SK-N-SH (cell line): ENCODE results near the gene PCDHGC4. TPM values are rescaled to one million over a fixed set of nuclear protein-coding genes. Genes with fewer than 3 reads are reported as not detected.

Source experiments
- CTCF ChIA-PET: fragments of 300-600, 350-600 bp; formaldehyde crosslinking; extraction: SDS; loops from one replicate; lab custom pipeline; 2021; lab: Yijun Ruan, JAX
- POLR2A ChIA-PET: fragments of 350-600 bp; sonication (Branson Sonifier 250); formaldehyde crosslinking; extraction: SDS; loops from one replicate; lab custom pipeline; 2020; ENCODE audit warnings: antibody characterized with exemption, inconsistent platforms; lab: Yijun Ruan, JAX
- DNase-seq: peaks from one replicate; pipeline ENCODE4 v3.0.0; 2012
- H2AFZ ChIP-seq: fragments of 200-600 bp; sonication (generic); 2 replicates; pipeline ENCODE4 v1.8.1; 2016; ENCODE audit warnings: antibody characterized with exemption, mild to moderate bottlenecking, low read depth
- H3F3A ChIP-seq: fragments of 200-600 bp; sonication (generic); replicated peaks from 2 replicates; pipeline ENCODE3; 2016; ENCODE audit warnings: antibody characterized with exemption, mild to moderate bottlenecking; ENCODE audit not compliant: insufficient read depth
- H3K27ac ChIP-seq, 2 experiments: fragments of 200-500 bp in 1 of 2; fragments of 200-600 bp in 1 of 2; sonication (Bioruptor generic) in 1 of 2; sonication (generic), shearing (Covaris generic) in 1 of 2; 2 replicates each; pipeline versions ENCODE4 v1.5.1 to v1.6.1; 2014 to 2016; ENCODE audit warnings: low read depth in 2 of 2, inconsistent platforms in 1 of 2, low read length in 1 of 2, mild to moderate bottlenecking in 1 of 2, mixed read lengths in 1 of 2
- H3K27me3 ChIP-seq: fragments of 200-600 bp; sonication (generic), shearing (Covaris generic); 2 replicates; pipeline ENCODE4 v1.6.1; 2016; ENCODE audit warnings: mixed run types; ENCODE audit not compliant: insufficient read depth
- H3K36me3 ChIP-seq, 2 experiments: fragments of 200-500 bp in 1 of 2; fragments of 200-600 bp in 1 of 2; sonication (Bioruptor generic) in 1 of 2; sonication (generic) in 1 of 2; replicated peaks in 1 of 2; 2 replicates each; pipeline versions ENCODE3 to v1.5.1; 2014 to 2016; ENCODE audit warnings: low read length in 1 of 2, mild to moderate bottlenecking in 1 of 2; ENCODE audit not compliant: insufficient read depth in 2 of 2, control insufficient read depth in 1 of 2
- H3K4me1 ChIP-seq, 2 experiments: fragments of 200-500 bp in 1 of 2; fragments of 200-600 bp in 1 of 2; sonication (Bioruptor generic) in 1 of 2; sonication (generic), shearing (Covaris generic) in 1 of 2; 2 replicates each; pipeline versions ENCODE4 v1.5.1 to v1.6.1; 2014 to 2016; ENCODE audit warnings: low read depth in 1 of 2, low read length in 1 of 2, mixed run types in 1 of 2; ENCODE audit not compliant: insufficient read depth in 2 of 2, control insufficient read depth in 1 of 2
- H3K4me2 ChIP-seq: fragments of 200-600 bp; sonication (generic), shearing (Covaris generic); 2 replicates; pipeline ENCODE4 v1.6.1; 2017; ENCODE audit warnings: mixed run types
- H3K4me3 ChIP-seq, 2 experiments: fragments of 200-500 bp in 1 of 2; fragments of 200-600 bp in 1 of 2; sonication (Bioruptor generic) in 1 of 2; sonication (generic), shearing (Covaris generic) in 1 of 2; 2 replicates each; pipeline versions ENCODE4 v1.5.1 to v1.8.1; 2014 to 2016; ENCODE audit warnings: low read depth in 2 of 2, inconsistent platforms in 1 of 2, low read length in 1 of 2, mild to moderate bottlenecking in 1 of 2, mixed read lengths in 1 of 2, moderate library complexity in 1 of 2
- H3K79me2 ChIP-seq: fragments of 200-600 bp; sonication (generic); 2 replicates; pipeline ENCODE4 v1.8.1; 2017; ENCODE audit warnings: mild to moderate bottlenecking; ENCODE audit not compliant: insufficient read depth
- H3K9ac ChIP-seq: fragments of 200-600 bp; sonication (generic); 2 replicates; pipeline ENCODE4 v1.6.1; 2017; ENCODE audit warnings: mixed run types
- H3K9me2 ChIP-seq: fragments of 200-600 bp; sonication (generic); 2 replicates; pipeline ENCODE4 v1.6.1; 2017; ENCODE audit warnings: mixed run types
- H3K9me3 ChIP-seq: fragments of 200-600 bp; sonication (generic); 2 replicates; pipeline ENCODE4 v1.6.1; 2017; ENCODE audit warnings: mixed run types, mild to moderate bottlenecking, moderate library complexity
- H4K20me1 ChIP-seq: fragments of 200-600 bp; sonication (generic); 2 replicates; pipeline ENCODE4 v1.6.1; 2017; ENCODE audit warnings: mild to moderate bottlenecking, mixed run types; ENCODE audit not compliant: insufficient read depth
- CTCF ChIP-seq: fragments of 200-600 bp; sonication (generic); IDR thresholded peaks from 2 replicates; pipeline ENCODE4 v1.6.1; 2017; ENCODE audit warnings: antibody characterized with exemption, mild to moderate bottlenecking, moderate library complexity
- ELF1 ChIP-seq: IDR thresholded peaks from 2 replicates; pipeline ENCODE4 v1.4.0; 2012
- EP300 ChIP-seq, 2 experiments: IDR thresholded peaks; 2 replicates each; pipeline versions ENCODE4 v1.4.0 to v1.6.1; 2012; ENCODE audit warnings: borderline replicate concordance in 1 of 2, low read depth in 1 of 2, low read length in 1 of 2
- FOSL2 ChIP-seq: IDR thresholded peaks from 2 replicates; pipeline ENCODE4 v1.4.0; 2012; ENCODE audit warnings: low read depth, mild to moderate bottlenecking, moderate library complexity, borderline replicate concordance
- FOXM1 ChIP-seq: IDR thresholded peaks from 2 replicates; pipeline ENCODE4 v1.4.0; 2012; ENCODE audit warnings: low read depth, mild to moderate bottlenecking
- GABPA ChIP-seq: IDR thresholded peaks from 2 replicates; pipeline ENCODE4 v1.4.0; 2012; ENCODE audit warnings: low read depth, mild to moderate bottlenecking
- GATA2 ChIP-seq: sonication (generic); formaldehyde crosslinking; IDR thresholded peaks from 2 replicates; pipeline ENCODE4 v1.5.0; 2020; ENCODE audit warnings: mild to moderate bottlenecking, missing genetic modification reagents
- JUND ChIP-seq: IDR thresholded peaks from 2 replicates; pipeline ENCODE4 v1.4.0; 2012
- NRF1 ChIP-seq: IDR thresholded peaks from 2 replicates; pipeline ENCODE4 v1.6.1; 2012; ENCODE audit warnings: low read depth, mild to moderate bottlenecking, low read length
- PBX3 ChIP-seq: IDR thresholded peaks from 2 replicates; pipeline ENCODE4; 2012
- POLR2AphosphoS5 ChIP-seq: IDR thresholded peaks from 2 replicates; pipeline ENCODE4 v1.6.1; 2012; ENCODE audit warnings: low read depth, low read length
- RAD21 ChIP-seq: IDR thresholded peaks from 2 replicates; pipeline ENCODE4 v1.6.1; 2012; ENCODE audit warnings: mild to moderate bottlenecking, low read length
- REST ChIP-seq: IDR thresholded peaks from 2 replicates; pipeline ENCODE4 v1.6.1; 2012; ENCODE audit warnings: mild to moderate bottlenecking, low read depth, low read length, moderate library complexity
- RFX5 ChIP-seq: IDR thresholded peaks from 2 replicates; pipeline ENCODE4 v1.6.1; 2012; ENCODE audit warnings: mild to moderate bottlenecking, improper control_type of control experiment, low read length
- SIN3A ChIP-seq: IDR thresholded peaks from 2 replicates; pipeline ENCODE4 v1.6.1; 2012; ENCODE audit warnings: low read depth, mild to moderate bottlenecking, low read length, moderate library complexity, borderline replicate concordance
- SMC3 ChIP-seq: IDR thresholded peaks from 2 replicates; pipeline ENCODE4 v1.6.1; 2012; ENCODE audit warnings: low read depth, low read length, improper control_type of control experiment
- TAF1 ChIP-seq: IDR thresholded peaks from 2 replicates; pipeline ENCODE4 v1.6.1; 2012; ENCODE audit warnings: low read depth, mild to moderate bottlenecking, low read length, moderate library complexity, borderline replicate concordance
- TEAD4 ChIP-seq: IDR thresholded peaks from 2 replicates; pipeline ENCODE4 v1.4.0; 2012; ENCODE audit warnings: mild to moderate bottlenecking, borderline replicate concordance; ENCODE audit not compliant: insufficient read depth
- YY1 ChIP-seq: IDR thresholded peaks from 2 replicates; pipeline ENCODE4 v1.4.0; 2012; ENCODE audit warnings: low read depth, mild to moderate bottlenecking
- WGBS: methylation state at CpG from one replicate; pipeline ENCODE4 v1.1.6; 2017; ENCODE audit warnings: low lambda C conversion rate; 5-methylcytosine and 5-hydroxymethylcytosine counted together
- polyA plus RNA-seq, 3 experiments: library from polyadenylated mRNA; depleted of rRNA; stranded (reverse); fragments of >200 nt; gene quantifications; 2 replicates each; pipeline ENCODE4 v1.2.3, GENCODE V29; 2012
- TF ChIP-seq, protein P1 (sequence below): fragments of 150-350 bp; IDR thresholded peaks from 2 replicates; pipeline ENCODE4 v1.6.1; 2016; ENCODE audit warnings: mild to moderate bottlenecking, low read depth, low read length

PCDHGC4 gene
- polyA plus RNA-seq, 1 of the 3 experiments (the other 2 are of a cell fraction) = 0.53 TPM

- DNase-seq = no peak
- H3K79me2 ChIP-seq = peaks cover 88% of the 10 kb centered on the region
- peaks cover 30 to 42% of the 10 kb centered on the region in 2 experiments for H3K4me1 ChIP-seq
- H3K9me2 ChIP-seq = no peaks in the 10 kb centered on the region
- no peak overlapping the region for H3K4me2 ChIP-seq
- WGBS = no CpG with 5 or more reads among the region's 9 CpGs
- H4K20me1 ChIP-seq = peaks cover 57% of the 10 kb centered on the region; the same call in 1 of the 2 replicates
- ChIA-PET CTCF (interaction anchor here (0.6 to 7.9 kb wide), 9 partner anchors 8 to 103 kb away, joined by 3 to 75 read pairs (median 13); partner anchors contain the start of genes PCDHGA7 and PCDHGC3), POLR2A (interaction anchor here (0.8 to 3.3 kb wide), 5 partner anchors 10 to 71 kb away, joined by 3 to 14 read pairs (median 6); partner anchors contain the start of gene PCDHGC3)
- TF ChIP-seq FOSL2 (no peak), GABPA (no peak), EP300 (IDR thresholded peaks at IDR 0.05; ENCODE audit: borderline replicate concordance in 1 of 2, low read depth in 1 of 2, low read length in 1 of 2) (no peak), YY1 (no peak), GATA2 (CRISPR knock-in tag) (no peak), TEAD4 (no peak), CTCF (no peak), RFX5 (no peak), SIN3A (no peak), PBX3 (no peak), JUND (no peak)
- TF ChIP-seq, protein P1, sequence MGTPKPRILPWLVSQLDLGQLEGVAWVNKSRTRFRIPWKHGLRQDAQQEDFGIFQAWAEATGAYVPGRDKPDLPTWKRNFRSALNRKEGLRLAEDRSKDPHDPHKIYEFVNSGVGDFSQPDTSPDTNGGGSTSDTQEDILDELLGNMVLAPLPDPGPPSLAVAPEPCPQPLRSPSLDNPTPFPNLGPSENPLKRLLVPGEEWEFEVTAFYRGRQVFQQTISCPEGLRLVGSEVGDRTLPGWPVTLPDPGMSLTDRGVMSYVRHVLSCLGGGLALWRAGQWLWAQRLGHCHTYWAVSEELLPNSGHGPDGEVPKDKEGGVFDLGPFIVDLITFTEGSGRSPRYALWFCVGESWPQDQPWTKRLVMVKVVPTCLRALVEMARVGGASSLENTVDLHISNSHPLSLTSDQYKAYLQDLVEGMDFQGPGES = no peak
- H3F3A ChIP-seq = peaks cover 9% of the 10 kb centered on the region
- H3K36me3 ChIP-seq = peaks cover 26 to 43% of the 10 kb centered on the region in 2 experiments
- H3K4me3 ChIP-seq = no peak overlapping the region
- H3K9ac ChIP-seq = no peak overlapping the region
- H3K27me3 ChIP-seq = no peaks in the 10 kb centered on the region
- no peak overlapping the region for H2AFZ ChIP-seq
- no peak overlapping the region for H3K27ac ChIP-seq
- H3K9me3 ChIP-seq = no peaks in the 10 kb centered on the region
These were observed 1.3 kb downstream of the PCDHGC4 start for GRCh38 chr5:141486091-141486490.

GRCh38 chr5:141487131-141487530 is 2.3 kb downstream of the PCDHGC4 start:
- H3K4me2 ChIP-seq = no peak overlapping the region
- 87% methylated on average over 6 of the region's 7 CpGs for WGBS
- ChIA-PET POLR2A (interaction anchor here (0.6 kb wide), 1 partner anchor 9 kb away, joined by 4 read pairs; no protein-coding TSS in a partner anchor), CTCF (interaction anchor here (0.6 to 7.9 kb wide), 5 partner anchors 9 to 77 kb away, joined by 3 to 75 read pairs (median 4); no protein-coding TSS in a partner anchor)
- H4K20me1 ChIP-seq = peaks cover 52% of the 10 kb centered on the region; the same call in 1 of the 2 replicates
- H3F3A ChIP-seq = peaks cover 9% of the 10 kb centered on the region
- H3K9ac ChIP-seq = no peak overlapping the region
- no peak overlapping the region for H2AFZ ChIP-seq
- H3K36me3 ChIP-seq = peaks cover 21 to 53% of the 10 kb centered on the region in 2 experiments
- H3K9me3 ChIP-seq = no peaks in the 10 kb centered on the region
- peaks cover 30 to 42% of the 10 kb centered on the region in 2 experiments for H3K4me1 ChIP-seq
- H3K27ac ChIP-seq = peak overlapping the region in 1 of 2 experiments; percentile 75; a peak in 2 of 4 replicates
- H3K79me2 ChIP-seq = peaks cover 88% of the 10 kb centered on the region
- H3K27me3 ChIP-seq = no peaks in the 10 kb centered on the region
- no peak overlapping the region for H3K4me3 ChIP-seq
- no peaks in the 10 kb centered on the region for H3K9me2 ChIP-seq
- no peak for DNase-seq
- no peak for TF ChIP-seq TEAD4
- no peak for TF ChIP-seq SMC3
- TF ChIP-seq FOXM1 = no peak
- no peak for TF ChIP-seq EP300 (IDR thresholded peaks at IDR 0.05; ENCODE audit: borderline replicate concordance in 1 of 2, low read depth in 1 of 2, low read length in 1 of 2)
- no peak for TF ChIP-seq RAD21
- no peak for TF ChIP-seq NRF1
- TF ChIP-seq TAF1 = no peak
- no peak for TF ChIP-seq POLR2AphosphoS5
- TF ChIP-seq REST = no peak
- no peak for TF ChIP-seq ELF1
- no peak for TF ChIP-seq JUND
